Measurements from ENCODE around the gene ENPP1. TPM values are rescaled to one million over a fixed set of nuclear protein-coding genes. Genes with fewer than 3 reads are reported as not detected.

Gene ENPP1
- total RNA-seq, result under 1 TPM; 0.19 to 0.22 TPM

DNA sequence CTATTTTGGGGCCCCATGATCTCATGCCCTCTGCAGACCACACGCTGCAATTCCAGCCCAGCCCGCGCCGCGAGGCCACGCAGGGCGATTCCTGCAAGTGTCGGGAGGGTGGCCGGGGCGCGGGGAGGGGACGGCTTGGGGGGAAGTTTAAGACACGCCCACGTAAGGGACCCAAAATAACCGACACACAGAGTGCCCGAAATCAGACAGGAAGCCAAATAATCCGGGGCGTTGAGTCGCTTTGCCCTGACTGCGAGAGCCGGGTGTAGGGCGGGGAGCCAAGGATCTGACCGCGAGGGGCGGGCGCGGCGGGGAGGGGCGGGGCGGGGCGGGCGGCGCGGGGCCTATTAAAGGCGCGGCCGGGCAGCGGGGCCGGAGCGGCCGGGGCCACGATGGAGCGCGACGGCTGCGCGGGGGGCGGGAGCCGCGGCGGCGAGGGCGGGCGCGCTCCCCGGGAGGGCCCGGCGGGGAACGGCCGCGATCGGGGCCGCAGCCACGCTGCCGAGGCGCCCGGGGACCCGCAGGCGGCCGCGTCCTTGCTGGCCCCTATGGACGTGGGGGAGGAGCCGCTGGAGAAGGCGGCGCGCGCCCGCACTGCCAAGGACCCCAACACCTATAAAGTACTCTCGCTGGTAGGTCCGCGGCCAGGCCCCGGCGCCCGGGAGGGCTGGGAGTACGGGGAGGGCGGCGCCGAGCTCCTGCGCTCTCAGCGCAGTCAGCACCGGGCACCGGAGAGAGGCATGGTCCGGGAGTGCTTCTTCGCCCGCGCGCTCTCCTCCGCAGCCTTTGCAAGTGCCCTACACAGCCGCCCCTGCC is at the start of gene ENPP1:
TSS of gene ENPP1 (plus strand) at position 377 of the 816 bp plus-strand sequence. CDS start at position 393, 16 bp downstream.
- Mint-ChIP-seq H3K9me3 (no peaks in the 10 kb centered on the region), H3K36me3 (no peaks in the 10 kb centered on the region), H3K27me3 (peaks cover 48% of the 10 kb centered on the region)

GRCh38 chr6:131758920-131759319 is 48.9 kb upstream of the ENPP1 start:
- H3K9me3 Mint-ChIP-seq, result no peaks in the 10 kb centered on the region
- H3K36me3 Mint-ChIP-seq, result no peaks in the 10 kb centered on the region

More for the DNA sequence above, at the start of gene ENPP1:
- Mint-ChIP-seq H3K27ac (no peak within 1 kb of the TSS), H3K4me3 (peak within 1 kb of the TSS; percentile 79), H3K4me1 (peaks cover 20% of the 10 kb centered on the region)
- peak; percentile 53 for DNase-seq

DNA sequence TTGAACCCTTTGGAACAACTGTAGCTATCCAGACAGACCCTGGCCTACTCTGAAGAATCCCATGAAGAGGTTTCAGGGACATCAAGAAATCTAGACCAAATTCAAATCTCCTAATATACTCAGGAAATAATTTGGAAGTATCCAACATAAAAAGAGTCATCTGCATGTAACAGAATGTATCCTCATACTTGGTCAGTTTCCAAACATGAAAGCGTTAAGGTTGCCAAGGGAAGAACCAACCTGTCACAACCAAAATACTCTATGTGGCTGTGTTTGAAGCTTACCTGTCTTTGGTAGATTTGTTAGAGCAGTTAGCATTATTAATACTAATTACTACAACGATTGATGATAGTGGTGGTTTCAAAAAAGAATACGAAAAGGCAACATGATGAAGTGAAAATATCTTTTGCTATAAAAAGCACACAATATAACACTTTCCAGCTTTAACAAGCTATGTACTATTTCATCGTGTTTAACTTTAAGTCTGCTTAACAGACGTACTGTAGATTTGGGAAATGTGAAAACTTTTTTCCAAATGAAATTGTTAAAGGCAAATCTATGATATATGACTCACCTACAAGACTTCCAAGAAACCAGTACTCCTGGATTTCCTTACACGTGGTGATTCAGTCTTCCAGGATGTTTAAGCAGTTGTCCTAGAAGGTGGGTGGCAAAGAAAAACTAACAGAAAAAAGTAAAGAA is 46.6 kb upstream of the ENPP1 start:
- Mint-ChIP-seq H3K27ac (no peak overlapping the region), H3K27me3 (peaks cover 23% of the 10 kb centered on the region)

More at GRCh38 chr6:131758920-131759319, 48.9 kb upstream of the ENPP1 start:
- Mint-ChIP-seq H3K4me1 (no peaks in the 10 kb centered on the region), H3K27ac (no peak overlapping the region), H3K27me3 (peaks cover 27% of the 10 kb centered on the region), H3K4me3 (no peak overlapping the region)
- no peak for DNase-seq

DNA sequence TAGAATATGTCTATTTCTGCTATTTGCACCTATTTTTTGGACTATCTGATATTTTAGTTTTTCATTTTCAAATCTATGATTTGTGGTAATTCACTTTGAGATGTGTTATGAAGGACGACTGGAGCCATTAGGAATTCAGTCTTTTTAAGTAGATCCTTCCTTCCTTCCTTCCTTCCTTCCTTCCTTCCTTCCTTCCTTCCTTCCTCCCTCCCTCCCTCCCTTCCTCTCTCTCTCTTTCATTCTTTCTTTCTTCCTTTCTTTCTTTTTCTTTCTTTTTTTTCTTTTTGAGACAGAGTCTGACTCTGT is 46.1 kb upstream of the ENPP1 start:
- H3K27me3 Mint-ChIP-seq, result peaks cover 23% of the 10 kb centered on the region
- H3K36me3 Mint-ChIP-seq, result no peaks in the 10 kb centered on the region
- no peak overlapping the region for H3K27ac Mint-ChIP-seq
- no peak overlapping the region for H3K4me3 Mint-ChIP-seq
- no peaks in the 10 kb centered on the region for H3K4me1 Mint-ChIP-seq
- no peaks in the 10 kb centered on the region for H3K9me3 Mint-ChIP-seq
- DNase-seq, result no peak

More for the DNA sequence above, 46.6 kb upstream of the ENPP1 start:
- Mint-ChIP-seq H3K9me3 (no peaks in the 10 kb centered on the region), H3K36me3 (no peaks in the 10 kb centered on the region), H3K4me1 (no peaks in the 10 kb centered on the region), H3K4me3 (no peak overlapping the region)
- DNase-seq, result no peak

- H3K4me3 Mint-ChIP-seq, result no peak overlapping the region
- H3K27ac Mint-ChIP-seq, result no peak overlapping the region
- no peak for DNase-seq
- H3K4me1 Mint-ChIP-seq, result no peaks in the 10 kb centered on the region
- no peaks in the 10 kb centered on the region for H3K36me3 Mint-ChIP-seq
- H3K9me3 Mint-ChIP-seq, result no peaks in the 10 kb centered on the region
- peaks cover 24% of the 10 kb centered on the region for H3K27me3 Mint-ChIP-seq
Measured at GRCh38 chr6:131762984-131763383, 44.8 kb upstream of the ENPP1 start.

DNA sequence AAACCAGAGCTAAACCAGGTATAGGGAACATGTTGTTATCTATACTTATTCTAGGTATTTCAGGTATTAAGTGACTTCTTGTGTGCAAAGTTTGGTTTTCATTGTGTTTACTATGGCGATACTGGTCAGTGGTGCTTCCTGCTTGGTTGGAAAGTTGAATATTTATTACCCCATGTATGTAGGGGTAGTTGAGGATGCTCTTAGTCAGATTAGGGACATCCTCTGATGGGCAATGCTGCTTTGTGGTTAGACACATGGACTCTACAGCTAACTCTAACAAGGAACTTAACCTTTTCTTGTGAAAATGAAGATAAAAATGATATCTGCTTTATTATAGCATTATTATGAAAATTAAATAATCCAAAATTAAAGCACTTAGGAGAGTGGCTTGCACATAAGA is 44.1 kb upstream of the ENPP1 start:
- H3K4me3 Mint-ChIP-seq, result no peak overlapping the region
- H3K27ac Mint-ChIP-seq, result no peak overlapping the region
- no peaks in the 10 kb centered on the region for H3K9me3 Mint-ChIP-seq
- DNase-seq, result no peak
- H3K4me1 Mint-ChIP-seq, result no peaks in the 10 kb centered on the region
- H3K27me3 Mint-ChIP-seq, result peaks cover 20% of the 10 kb centered on the region
- no peaks in the 10 kb centered on the region for H3K36me3 Mint-ChIP-seq

DNA sequence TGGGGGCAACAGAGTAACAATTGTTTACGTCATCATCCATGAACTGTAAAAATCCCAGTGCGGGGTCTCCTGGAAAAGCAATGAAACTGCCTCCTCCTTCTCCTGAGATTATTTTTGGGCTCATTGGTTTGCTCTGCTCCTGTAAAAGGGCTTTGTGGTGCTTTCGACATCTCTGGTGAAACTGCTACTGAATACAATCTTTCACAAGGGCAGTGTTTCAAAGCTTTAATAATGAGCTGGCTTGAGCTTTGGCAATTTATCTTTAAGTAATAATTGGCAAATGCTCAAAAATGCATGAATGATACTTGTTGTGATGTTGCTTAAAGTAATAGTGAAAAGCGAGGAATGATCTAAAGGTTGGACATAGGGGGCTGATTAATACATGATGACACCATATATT is 43.5 kb upstream of the ENPP1 start:
- no peak overlapping the region for H3K4me3 Mint-ChIP-seq
- H3K4me1 Mint-ChIP-seq, result no peaks in the 10 kb centered on the region
- peaks cover 20% of the 10 kb centered on the region for H3K27me3 Mint-ChIP-seq
- H3K36me3 Mint-ChIP-seq, result no peaks in the 10 kb centered on the region
- no peak overlapping the region for H3K27ac Mint-ChIP-seq
- DNase-seq, result no peak
- H3K9me3 Mint-ChIP-seq, result no peaks in the 10 kb centered on the region

GRCh38 chr6:131765081-131765803 is 42.6 kb upstream of the ENPP1 start:
- H3K36me3 Mint-ChIP-seq, result no peaks in the 10 kb centered on the region

GRCh38 chr6:131765804-131766135 is 42.0 kb upstream of the ENPP1 start:
- Mint-ChIP-seq H3K27me3 (peaks cover 22% of the 10 kb centered on the region), H3K36me3 (no peaks in the 10 kb centered on the region), H3K9me3 (no peaks in the 10 kb centered on the region), H3K4me3 (no peak overlapping the region), H3K27ac (no peak overlapping the region), H3K4me1 (no peaks in the 10 kb centered on the region)
- DNase-seq, result no peak

More at GRCh38 chr6:131765081-131765803, 42.6 kb upstream of the ENPP1 start:
- DNase-seq, result no peak
- Mint-ChIP-seq H3K27ac (no peak overlapping the region), H3K4me1 (no peaks in the 10 kb centered on the region), H3K27me3 (peaks cover 19% of the 10 kb centered on the region), H3K9me3 (no peaks in the 10 kb centered on the region), H3K4me3 (no peak overlapping the region)

GRCh38 chr6:131766631-131767030 is 41.2 kb upstream of the ENPP1 start:
- no peaks in the 10 kb centered on the region for H3K9me3 Mint-ChIP-seq
- H3K4me1 Mint-ChIP-seq, result no peaks in the 10 kb centered on the region
- no peak overlapping the region for H3K27ac Mint-ChIP-seq
- DNase-seq, result no peak
- H3K4me3 Mint-ChIP-seq, result no peak overlapping the region
- H3K36me3 Mint-ChIP-seq, result no peaks in the 10 kb centered on the region
- peaks cover 23% of the 10 kb centered on the region for H3K27me3 Mint-ChIP-seq

DNA sequence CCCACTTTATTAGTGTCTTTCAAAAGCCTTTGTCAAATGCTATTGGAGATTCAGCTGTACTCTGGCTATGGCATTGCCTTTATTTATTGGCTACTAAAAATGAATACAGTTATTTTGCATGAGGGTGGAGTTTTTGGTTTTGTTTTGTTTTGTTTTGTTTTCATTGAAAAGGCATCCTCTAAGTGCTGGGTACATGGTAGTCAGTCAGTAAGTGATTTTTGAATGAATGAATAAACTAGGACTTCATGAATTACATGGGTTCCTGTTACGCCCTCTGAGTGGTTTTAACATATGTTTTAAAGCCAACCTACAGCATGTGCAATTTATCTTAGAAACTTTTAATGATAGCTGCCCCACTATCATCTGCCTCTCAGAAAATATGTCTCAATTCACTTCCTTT is 38.9 kb upstream of the ENPP1 start:
- no peak overlapping the region for H3K4me3 Mint-ChIP-seq
- peaks cover 28% of the 10 kb centered on the region for H3K27me3 Mint-ChIP-seq
- no peak overlapping the region for H3K27ac Mint-ChIP-seq
- no peaks in the 10 kb centered on the region for H3K4me1 Mint-ChIP-seq
- H3K36me3 Mint-ChIP-seq, result no peaks in the 10 kb centered on the region
- H3K9me3 Mint-ChIP-seq, result no peaks in the 10 kb centered on the region
- no peak for DNase-seq

DNA sequence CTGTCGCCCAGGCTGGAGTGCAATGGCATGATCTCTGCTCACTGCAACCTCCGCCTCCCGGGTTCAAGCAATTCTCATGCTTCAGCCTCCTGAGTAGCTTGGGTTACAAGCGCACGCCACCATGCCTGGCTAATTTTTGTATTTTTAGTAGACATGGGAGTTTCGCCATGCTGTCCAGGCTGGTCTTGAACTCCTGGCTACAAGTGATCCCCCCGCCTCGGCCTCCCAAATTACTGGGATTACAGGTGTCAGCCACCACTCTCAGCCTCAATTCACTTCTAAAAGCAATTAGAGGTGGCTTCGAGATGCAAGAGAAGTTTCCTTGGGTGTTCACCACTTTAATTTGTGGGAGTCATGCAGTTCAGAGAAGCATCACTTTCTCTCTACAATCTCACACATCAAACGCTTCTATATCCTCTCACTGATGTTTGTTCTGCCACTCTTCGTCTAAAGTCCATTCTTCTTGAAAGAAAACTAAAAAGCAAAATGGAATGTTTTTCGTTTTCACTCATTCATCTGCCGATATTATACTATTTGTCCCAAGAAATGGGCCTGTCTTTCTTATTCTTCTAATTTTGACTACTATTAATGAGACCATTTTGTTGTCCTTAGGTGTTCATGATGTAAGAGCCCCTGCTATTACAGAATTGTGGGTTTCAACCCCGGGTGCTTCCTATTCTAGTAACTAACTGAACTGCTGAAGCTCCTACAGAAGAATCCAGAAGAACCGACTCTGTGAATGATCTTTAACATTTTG is 38.3 kb upstream of the ENPP1 start:
- H3K9me3 Mint-ChIP-seq, result no peaks in the 10 kb centered on the region
- no peak for DNase-seq
- no peaks in the 10 kb centered on the region for H3K36me3 Mint-ChIP-seq
- H3K4me3 Mint-ChIP-seq, result no peak overlapping the region
- H3K27ac Mint-ChIP-seq, result no peak overlapping the region
- H3K4me1 Mint-ChIP-seq, result no peaks in the 10 kb centered on the region
- H3K27me3 Mint-ChIP-seq, result peaks cover 30% of the 10 kb centered on the region

GRCh38 chr6:131770776-131771175 is 37.0 kb upstream of the ENPP1 start:
- H3K4me3 Mint-ChIP-seq, result no peak overlapping the region

DNA sequence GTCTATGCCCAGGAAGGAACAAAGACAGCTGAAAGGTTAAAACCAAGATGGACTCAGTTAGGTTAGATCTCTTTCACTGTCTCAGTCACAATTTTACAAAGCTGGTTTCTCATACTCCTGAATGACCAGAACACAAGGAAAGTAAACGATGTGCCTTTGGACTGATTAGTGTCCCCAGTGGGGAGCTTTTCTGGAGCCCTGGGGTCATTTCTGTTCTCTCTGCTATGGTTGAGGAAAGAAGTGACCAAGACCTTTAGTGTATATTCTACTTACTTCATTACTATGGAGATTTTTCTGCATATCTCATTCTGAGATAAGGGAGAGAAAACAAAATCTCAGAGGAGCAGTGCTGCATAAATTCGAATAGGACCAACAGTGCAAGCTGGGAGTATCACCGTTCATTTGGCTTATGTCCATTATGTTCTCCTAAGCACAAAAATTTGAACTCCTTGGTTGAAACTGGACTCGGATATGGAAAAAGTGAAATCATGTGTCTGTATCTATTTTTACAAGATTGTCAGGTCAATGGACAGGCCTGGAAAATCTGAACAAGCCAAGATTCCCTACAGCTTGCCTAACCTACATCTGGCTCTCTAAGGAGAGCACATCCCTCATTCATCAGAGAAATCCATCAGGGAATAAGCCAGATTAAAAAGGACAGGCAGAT is 34.4 kb upstream of the ENPP1 start:
- H3K36me3 Mint-ChIP-seq, result no peaks in the 10 kb centered on the region
- no peak overlapping the region for H3K27ac Mint-ChIP-seq
- no peak for DNase-seq
- peaks cover 23% of the 10 kb centered on the region for H3K27me3 Mint-ChIP-seq
- H3K9me3 Mint-ChIP-seq, result no peaks in the 10 kb centered on the region
- no peaks in the 10 kb centered on the region for H3K4me1 Mint-ChIP-seq
- H3K4me3 Mint-ChIP-seq, result no peak overlapping the region

More at GRCh38 chr6:131770776-131771175, 37.0 kb upstream of the ENPP1 start:
- Mint-ChIP-seq H3K36me3 (no peaks in the 10 kb centered on the region), H3K27me3 (peaks cover 24% of the 10 kb centered on the region), H3K27ac (no peak overlapping the region), H3K4me1 (no peaks in the 10 kb centered on the region), H3K9me3 (no peaks in the 10 kb centered on the region)
- no peak for DNase-seq

All from activated naive CD8-positive, alpha-beta T cell treated with anti-CD3 and anti-CD28 coated beads for 36 hours (primary cell).